ENCODE data around the gene WHRN. TPM values are rescaled to one million over a fixed set of nuclear protein-coding genes. Genes with fewer than 3 reads are reported as not detected.

Gene WHRN
- total RNA-seq, 1 donor from 2014 or later: 11.9 TPM

DNA sequence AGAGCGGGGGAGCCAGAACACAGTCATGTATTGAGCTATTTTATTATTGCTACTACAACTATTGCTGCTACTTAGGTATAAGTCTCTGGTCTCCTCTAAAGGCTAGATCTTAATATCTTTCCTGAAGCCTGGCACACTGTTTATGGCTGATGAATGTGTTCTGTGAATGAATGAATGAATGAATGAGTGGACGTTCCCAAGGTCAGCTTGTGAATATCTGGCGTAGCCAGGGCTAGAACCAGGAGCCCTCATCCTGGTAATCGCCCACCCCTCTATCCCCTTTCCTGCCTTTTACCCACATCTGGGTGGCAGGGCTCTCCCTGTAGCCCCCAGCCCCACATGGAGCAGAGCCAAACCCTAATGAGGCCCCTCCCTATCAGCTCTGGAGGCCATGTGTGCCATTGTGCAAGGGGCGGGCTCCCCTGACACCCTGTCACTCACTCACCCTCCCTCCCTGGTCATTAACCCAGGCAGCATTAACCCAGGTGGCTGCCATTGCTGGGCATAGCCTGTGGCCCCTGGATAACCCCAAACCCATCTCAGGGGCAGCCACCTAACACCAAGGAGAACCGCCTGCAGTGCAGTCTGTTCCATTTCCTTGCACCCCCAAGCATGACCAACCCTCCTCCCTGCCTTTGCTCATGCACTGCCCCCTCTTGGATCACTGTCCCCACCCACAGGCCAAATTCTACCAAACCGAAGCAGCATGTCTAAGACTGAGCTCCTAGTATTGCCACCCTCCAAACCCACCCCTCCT, 115.5 kb downstream of the WHRN start:
- Mint-ChIP-seq H3K36me3 (ENCODE audit: insufficient read depth) (no peaks in the 10 kb centered on the region), H3K9me3 (ENCODE audit: low read depth) (no peaks in the 10 kb centered on the region), H3K27ac (no peak overlapping the region), H3K4me3 (ENCODE audit: low read depth) (no peak overlapping the region), H3K4me1 (ENCODE audit: low read depth) (peaks cover 33% of the 10 kb centered on the region), H3K27me3 (no peaks in the 10 kb centered on the region)
- no peak for DNase-seq (ENCODE audit: low spot score, unreplicated experiment)
- TF ChIP-seq, protein P1, sequence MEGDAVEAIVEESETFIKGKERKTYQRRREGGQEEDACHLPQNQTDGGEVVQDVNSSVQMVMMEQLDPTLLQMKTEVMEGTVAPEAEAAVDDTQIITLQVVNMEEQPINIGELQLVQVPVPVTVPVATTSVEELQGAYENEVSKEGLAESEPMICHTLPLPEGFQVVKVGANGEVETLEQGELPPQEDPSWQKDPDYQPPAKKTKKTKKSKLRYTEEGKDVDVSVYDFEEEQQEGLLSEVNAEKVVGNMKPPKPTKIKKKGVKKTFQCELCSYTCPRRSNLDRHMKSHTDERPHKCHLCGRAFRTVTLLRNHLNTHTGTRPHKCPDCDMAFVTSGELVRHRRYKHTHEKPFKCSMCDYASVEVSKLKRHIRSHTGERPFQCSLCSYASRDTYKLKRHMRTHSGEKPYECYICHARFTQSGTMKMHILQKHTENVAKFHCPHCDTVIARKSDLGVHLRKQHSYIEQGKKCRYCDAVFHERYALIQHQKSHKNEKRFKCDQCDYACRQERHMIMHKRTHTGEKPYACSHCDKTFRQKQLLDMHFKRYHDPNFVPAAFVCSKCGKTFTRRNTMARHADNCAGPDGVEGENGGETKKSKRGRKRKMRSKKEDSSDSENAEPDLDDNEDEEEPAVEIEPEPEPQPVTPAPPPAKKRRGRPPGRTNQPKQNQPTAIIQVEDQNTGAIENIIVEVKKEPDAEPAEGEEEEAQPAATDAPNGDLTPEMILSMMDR (IDR thresholded peaks at IDR 0.05; ENCODE audit: unreplicated experiment): no peak

DNA sequence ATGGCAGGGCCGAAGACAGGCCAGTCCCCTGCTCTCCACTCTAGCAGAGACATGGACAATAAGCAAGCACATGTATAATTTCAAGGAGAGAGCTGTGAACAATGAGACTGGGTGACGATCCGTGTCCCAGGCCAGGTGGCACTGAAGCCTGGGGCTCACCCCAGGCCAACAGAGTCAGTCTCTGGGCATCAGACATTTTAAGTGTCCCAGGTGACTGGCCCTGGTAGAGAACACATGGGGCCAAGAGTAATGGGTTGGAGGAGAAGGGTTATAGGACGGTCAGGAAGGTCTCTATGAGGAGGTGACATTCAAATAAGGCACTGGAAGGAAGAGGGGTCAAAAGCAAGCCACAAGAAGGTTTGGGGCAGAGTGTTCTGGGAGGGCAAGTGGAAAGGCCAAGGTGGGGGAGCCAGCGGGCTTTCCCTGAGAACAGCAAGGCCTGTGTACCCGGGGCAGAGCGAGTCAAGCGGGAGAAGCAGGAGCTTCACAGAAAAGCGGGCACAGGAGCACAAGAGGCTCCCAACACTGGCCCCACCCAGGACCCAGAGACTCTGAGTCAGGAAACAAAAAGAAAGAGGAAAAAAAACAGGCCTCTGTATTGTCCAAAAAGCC, 116.4 kb downstream of the WHRN start:
- H3K27ac Mint-ChIP-seq: no peak overlapping the region
- H3K9me3 Mint-ChIP-seq (ENCODE audit: low read depth): no peaks in the 10 kb centered on the region
- H3K4me1 Mint-ChIP-seq (ENCODE audit: low read depth): peaks cover 30% of the 10 kb centered on the region
- no peak overlapping the region for H3K4me3 Mint-ChIP-seq (ENCODE audit: low read depth)
- no peaks in the 10 kb centered on the region for H3K27me3 Mint-ChIP-seq
- TF ChIP-seq, protein P1 (IDR thresholded peaks at IDR 0.05; ENCODE audit: unreplicated experiment): no peak
- H3K36me3 Mint-ChIP-seq (ENCODE audit: insufficient read depth): no peaks in the 10 kb centered on the region
- no peak for DNase-seq (ENCODE audit: low spot score, unreplicated experiment)

GRCh38 chr9:114388357-114388682, 117.0 kb downstream of the WHRN start:
- Mint-ChIP-seq H3K4me3 (ENCODE audit: low read depth) (no peak overlapping the region), H3K4me1 (ENCODE audit: low read depth) (peaks cover 30% of the 10 kb centered on the region), H3K9me3 (ENCODE audit: low read depth) (no peaks in the 10 kb centered on the region), H3K36me3 (ENCODE audit: insufficient read depth) (no peaks in the 10 kb centered on the region), H3K27ac (no peak overlapping the region), H3K27me3 (no peaks in the 10 kb centered on the region)
- TF ChIP-seq, protein P1 (IDR thresholded peaks at IDR 0.05; ENCODE audit: unreplicated experiment): no peak
- no peak for DNase-seq (ENCODE audit: low spot score, unreplicated experiment)

DNA sequence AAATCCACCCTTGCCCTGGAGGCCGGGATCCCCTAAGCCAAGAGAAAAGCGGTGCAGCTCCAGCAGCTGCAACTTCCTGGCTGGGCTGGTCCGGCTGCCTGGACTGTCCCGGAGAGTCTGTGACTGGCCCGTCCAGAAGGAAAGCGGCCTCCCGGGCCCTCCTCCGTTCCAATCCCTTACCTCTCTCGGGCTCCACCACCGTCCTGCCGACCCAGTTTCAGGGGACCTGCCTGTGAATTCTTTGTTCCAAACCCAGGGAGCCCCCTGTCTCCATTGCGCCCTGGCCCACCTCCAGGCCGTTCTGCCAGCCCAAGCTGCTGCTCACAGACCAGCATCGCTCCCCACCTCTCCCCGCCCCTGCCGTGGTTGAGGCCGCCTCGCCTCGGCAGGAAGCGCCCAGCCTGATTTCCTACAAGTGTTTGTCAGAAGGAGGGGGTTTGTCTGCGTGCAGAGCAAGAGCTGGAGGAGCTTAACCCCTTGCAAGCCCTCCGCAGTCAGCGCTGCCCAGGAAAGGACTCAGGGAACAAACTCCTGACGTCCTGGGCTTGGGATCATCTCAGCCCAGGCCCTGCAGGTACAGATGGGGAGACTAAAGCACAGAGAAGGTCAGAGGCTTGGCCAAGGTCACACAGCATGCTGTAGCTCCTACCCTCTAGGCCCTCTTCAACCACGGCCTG, 117.5 kb downstream of the WHRN start, which contains the start of gene AKNA:
TSS of gene AKNA (minus strand) at position 303 of the 677 bp plus-strand sequence. CDS start 6,649 bp downstream, outside the sequence.
- peaks cover 29% of the 10 kb centered on the region for H3K4me1 Mint-ChIP-seq (ENCODE audit: low read depth)

More for the DNA sequence above, 117.5 kb downstream of the WHRN start, which contains the start of gene AKNA:
- DNase-seq (ENCODE audit: low spot score, unreplicated experiment): peak; percentile 45
- no peaks in the 10 kb centered on the region for H3K36me3 Mint-ChIP-seq (ENCODE audit: insufficient read depth)
- no peaks in the 10 kb centered on the region for H3K27me3 Mint-ChIP-seq
- TF ChIP-seq, protein P1 (IDR thresholded peaks at IDR 0.05; ENCODE audit: unreplicated experiment): no peak
- peak within 1 kb of the TSS; percentile 76 for H3K4me3 Mint-ChIP-seq (ENCODE audit: low read depth)
- H3K9me3 Mint-ChIP-seq (ENCODE audit: low read depth): no peaks in the 10 kb centered on the region
- peak within 1 kb of the TSS; percentile 81 for H3K27ac Mint-ChIP-seq
